B cell (primary cell): Measurements from ENCODE around the gene ENDOG.

Experiments used
- EZH2 ChIP-seq: IDR thresholded peaks from 2 replicates; pipeline ENCODE4 v1.6.1; 2012; ENCODE audit warnings: borderline replicate concordance, low read depth, mild to moderate bottlenecking, moderate library complexity, low read length; ENCODE audit not compliant: insufficient read depth, poor library complexity, severe bottlenecking
- TF ChIP-seq, protein P1 (sequence below): fragments of 200-600 bp; IDR thresholded peaks from one replicate; pipeline ENCODE4 v1.8.0; 2022; ENCODE audit warnings: antibody characterized with exemption, mild to moderate bottlenecking

GRCh38 chr9:128829477-128830251 is 11.4 kb downstream of the ENDOG start, which contains the start of gene SPOUT1:
- TF ChIP-seq, protein P1, sequence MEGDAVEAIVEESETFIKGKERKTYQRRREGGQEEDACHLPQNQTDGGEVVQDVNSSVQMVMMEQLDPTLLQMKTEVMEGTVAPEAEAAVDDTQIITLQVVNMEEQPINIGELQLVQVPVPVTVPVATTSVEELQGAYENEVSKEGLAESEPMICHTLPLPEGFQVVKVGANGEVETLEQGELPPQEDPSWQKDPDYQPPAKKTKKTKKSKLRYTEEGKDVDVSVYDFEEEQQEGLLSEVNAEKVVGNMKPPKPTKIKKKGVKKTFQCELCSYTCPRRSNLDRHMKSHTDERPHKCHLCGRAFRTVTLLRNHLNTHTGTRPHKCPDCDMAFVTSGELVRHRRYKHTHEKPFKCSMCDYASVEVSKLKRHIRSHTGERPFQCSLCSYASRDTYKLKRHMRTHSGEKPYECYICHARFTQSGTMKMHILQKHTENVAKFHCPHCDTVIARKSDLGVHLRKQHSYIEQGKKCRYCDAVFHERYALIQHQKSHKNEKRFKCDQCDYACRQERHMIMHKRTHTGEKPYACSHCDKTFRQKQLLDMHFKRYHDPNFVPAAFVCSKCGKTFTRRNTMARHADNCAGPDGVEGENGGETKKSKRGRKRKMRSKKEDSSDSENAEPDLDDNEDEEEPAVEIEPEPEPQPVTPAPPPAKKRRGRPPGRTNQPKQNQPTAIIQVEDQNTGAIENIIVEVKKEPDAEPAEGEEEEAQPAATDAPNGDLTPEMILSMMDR = no peak
- no peak for TF ChIP-seq EZH2
